Rectal smooth muscle tissue (tissue), 1 donor: Measurements from ENCODE around the gene RHOV.
A peak's percentile ranks its signal among the peaks of the same experiment; 100 is the strongest.
"Not testable (repeated sequence)": the region's sequence is repeated elsewhere in the genome, so short reads cannot be mapped to it uniquely, and the experiment has no call there.

Experiments used
- H3K27ac ChIP-seq: one replicate; pipeline ENCODE4 v1.7.0; 2013; ENCODE audit warnings: low read depth, low read length, inconsistent platforms
- H3K27me3 ChIP-seq: one replicate; pipeline ENCODE4 v1.7.0; 2013; ENCODE audit warnings: low read length; ENCODE audit not compliant: control insufficient read depth, insufficient read depth
- H3K36me3 ChIP-seq: one replicate; pipeline ENCODE4 v1.7.0; 2013; ENCODE audit warnings: low read length; ENCODE audit not compliant: control insufficient read depth, insufficient read depth
- H3K4me1 ChIP-seq: one replicate; pipeline ENCODE4 v1.7.0; 2013; ENCODE audit warnings: low read length; ENCODE audit not compliant: control insufficient read depth, insufficient read depth
- H3K4me3 ChIP-seq: one replicate; pipeline ENCODE4 v1.7.0; 2013; ENCODE audit warnings: low read length
- H3K9ac ChIP-seq: one replicate; pipeline ENCODE4 v1.7.0; 2013; ENCODE audit warnings: low read length

Gene RHOV

DNA sequence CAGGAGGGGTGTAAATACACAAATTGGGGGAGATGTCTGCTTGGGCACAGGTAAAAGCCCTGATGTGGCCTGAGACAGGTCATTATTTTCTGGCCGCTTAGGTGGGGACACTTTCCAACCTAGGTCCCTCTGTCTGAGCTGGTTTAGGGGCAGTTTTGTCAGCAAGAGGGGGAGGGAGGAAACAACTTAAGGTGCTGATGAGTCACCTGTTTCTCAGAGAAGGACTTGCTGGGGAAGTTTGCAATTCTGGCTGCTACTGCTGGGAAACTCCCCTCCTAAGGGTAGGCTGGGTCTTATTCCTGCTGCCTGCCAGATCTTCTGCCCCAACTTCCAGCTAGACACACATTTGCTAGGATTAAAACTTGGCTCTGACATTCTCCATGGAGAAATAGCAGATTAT lies 4.8 kb upstream of the RHOV start:
- Histone ChIP-seq H3K36me3 (no peaks in the 10 kb centered on the region), H3K4me1 (no peaks in the 10 kb centered on the region), H3K9ac (no peak overlapping the region), H3K27ac (no peak overlapping the region), H3K4me3 (no peak overlapping the region), H3K27me3 (no peaks in the 10 kb centered on the region)

DNA sequence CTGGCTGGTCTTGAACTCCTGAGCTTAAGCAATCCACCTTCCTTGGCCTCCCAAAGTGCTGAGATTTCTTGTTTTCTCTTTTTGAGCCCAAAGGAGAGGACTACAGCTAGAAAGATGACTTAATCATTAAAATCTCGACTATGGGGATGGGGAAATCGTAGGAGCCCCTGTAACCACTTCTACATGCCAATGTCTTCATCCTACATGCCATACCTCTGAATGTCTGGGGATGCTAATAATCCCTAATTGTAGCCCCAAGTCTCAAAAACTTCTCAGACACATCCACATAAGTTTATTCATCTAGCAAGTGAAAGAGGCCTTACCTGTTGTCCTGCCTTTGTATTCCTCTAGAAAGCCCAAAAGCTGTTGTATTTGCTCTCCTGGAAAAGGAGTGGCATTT lies 3.7 kb upstream of the RHOV start:
- no peak overlapping the region for H3K9ac ChIP-seq
- no peaks in the 10 kb centered on the region for H3K4me1 ChIP-seq
- H3K4me3 ChIP-seq: no peak overlapping the region
- no peak overlapping the region for H3K27ac ChIP-seq
- no peaks in the 10 kb centered on the region for H3K27me3 ChIP-seq
- H3K36me3 ChIP-seq: no peaks in the 10 kb centered on the region

DNA sequence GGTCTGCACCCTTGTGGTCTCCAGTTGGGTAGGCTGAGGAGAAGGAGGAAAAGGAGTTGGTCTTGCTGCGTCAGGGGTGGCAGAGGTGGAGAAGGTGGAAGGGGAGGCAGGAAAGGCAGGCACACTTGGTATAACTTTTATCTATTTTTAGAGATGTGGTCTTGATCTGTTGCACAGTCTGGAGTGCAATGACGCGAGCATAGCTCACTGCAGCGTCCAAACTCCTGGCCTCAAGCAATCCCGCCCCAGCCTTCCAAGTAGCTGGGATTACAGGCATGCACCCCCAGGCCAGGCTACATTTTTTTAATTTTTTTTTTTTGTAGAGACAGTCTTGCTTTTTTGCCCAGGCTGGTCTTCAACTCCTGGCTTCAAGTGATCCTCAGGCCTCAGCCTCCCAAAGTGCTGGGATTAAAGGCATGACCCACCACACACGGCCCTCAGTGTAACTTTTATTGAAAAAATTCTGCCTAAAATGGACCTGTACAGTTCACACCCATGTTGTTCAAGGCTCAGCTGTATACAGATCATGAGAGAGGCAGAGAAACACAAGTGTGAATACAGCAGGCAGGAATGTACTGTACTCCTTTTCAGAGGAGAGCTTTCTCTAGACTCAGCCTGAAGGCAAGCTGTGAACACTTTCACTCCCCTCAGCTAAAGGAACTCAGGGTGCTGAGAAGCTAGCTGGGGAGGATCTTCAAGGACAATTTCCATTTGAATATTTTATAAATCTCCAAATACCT lies 2.1 kb upstream of the RHOV start:
- Histone ChIP-seq H3K27me3 (no peaks in the 10 kb centered on the region), H3K4me1 (no peaks in the 10 kb centered on the region), H3K27ac (no peak overlapping the region), H3K36me3 (no peaks in the 10 kb centered on the region), H3K9ac (no peak overlapping the region), H3K4me3 (no peak overlapping the region)

DNA sequence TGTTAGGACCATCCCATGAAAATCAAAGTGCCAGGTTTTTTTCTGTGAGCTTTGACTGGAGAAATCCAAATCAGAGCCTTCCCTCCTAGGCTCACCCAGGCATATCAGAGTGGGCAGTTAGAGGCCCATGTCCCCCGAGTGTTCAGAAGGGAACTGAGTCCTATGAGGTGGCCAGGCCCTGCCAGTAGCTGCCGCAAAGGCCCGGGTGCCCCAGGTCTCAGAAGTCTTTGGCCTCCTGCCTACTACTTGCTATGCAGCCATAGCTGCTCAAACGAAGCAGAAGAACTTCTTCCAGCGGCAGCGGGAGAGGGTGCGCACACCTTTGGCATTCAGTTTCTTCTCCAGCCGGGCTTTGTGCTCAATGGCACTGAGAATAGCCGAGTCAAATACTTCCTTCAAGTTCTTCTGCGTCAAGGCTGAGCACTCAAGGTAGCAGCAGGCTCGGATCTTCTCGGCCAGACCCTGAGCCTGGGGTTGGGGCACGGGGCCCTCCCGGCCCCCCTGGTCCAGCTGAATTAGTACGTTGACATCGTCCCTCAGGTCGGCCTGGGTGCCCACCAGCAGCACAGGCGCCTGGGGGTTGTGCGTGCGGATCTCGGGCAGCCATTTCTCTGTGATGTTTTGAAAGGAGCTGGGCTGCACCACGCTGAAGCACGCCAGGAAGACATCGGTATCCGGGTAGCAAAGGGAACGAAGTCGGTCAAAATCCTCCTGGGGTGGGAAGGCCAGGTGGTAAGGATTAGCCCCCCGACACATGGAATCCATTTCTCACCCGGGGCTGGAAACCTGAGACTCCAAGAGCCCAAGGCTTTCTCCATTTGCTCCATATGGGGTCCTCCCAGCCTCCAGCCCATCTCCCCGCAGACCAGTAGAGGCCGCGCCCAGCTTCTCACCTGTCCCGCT lies 992 bp downstream of the RHOV start:
- peak overlapping the region; percentile 58 for H3K4me3 ChIP-seq
- no peaks in the 10 kb centered on the region for H3K27me3 ChIP-seq
- no peaks in the 10 kb centered on the region for H3K36me3 ChIP-seq
- no peak overlapping the region for H3K27ac ChIP-seq
- no peaks in the 10 kb centered on the region for H3K4me1 ChIP-seq
- no peak overlapping the region for H3K9ac ChIP-seq

DNA sequence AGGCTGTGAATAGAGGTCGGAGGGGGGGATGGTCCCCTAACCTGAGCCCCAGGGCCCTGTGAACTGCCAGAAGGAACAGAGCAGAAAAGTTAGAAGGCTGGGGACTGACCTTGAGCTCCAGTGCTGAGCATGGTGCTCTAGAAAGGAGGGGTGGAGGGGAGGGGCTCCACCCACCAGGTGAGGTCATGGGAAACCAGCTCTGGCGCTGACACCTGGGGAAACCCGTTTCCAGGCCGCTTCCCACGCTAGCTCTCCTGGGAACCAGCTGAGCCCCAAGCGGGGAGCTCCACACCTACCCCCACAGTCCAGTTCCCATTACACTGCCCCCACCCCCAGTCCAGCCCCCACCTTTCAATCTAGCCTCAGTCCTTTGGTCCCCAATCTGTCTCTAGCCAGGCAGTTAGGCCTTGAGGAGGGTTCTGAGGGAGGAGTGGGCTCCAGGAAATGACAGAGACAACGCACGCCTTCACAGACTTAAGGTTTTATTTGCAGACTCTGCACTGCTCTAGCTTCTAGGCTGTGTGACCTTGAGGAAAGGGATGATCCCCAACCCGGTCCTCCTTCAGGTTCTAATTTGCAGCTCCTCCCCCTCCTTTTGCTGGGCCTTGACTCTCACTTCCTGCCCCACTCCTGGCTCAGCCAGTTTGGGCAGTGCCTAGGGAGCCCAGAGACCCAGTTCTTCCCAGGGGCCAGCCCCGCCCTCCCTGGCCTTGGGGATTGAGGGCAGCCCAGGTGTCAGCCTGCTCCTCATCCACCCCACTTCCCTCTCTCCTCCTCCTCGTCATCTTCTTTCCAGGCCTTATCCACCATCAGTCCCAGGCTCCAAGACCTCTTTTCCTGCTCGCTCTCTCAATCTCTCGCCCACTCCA lies 2.1 kb downstream of the RHOV start:
- Histone ChIP-seq H3K36me3 (no peaks in the 10 kb centered on the region), H3K4me1 (no peaks in the 10 kb centered on the region), H3K27ac (no peak overlapping the region), H3K9ac (no peak overlapping the region), H3K4me3 (no peak overlapping the region), H3K27me3 (no peaks in the 10 kb centered on the region)

DNA sequence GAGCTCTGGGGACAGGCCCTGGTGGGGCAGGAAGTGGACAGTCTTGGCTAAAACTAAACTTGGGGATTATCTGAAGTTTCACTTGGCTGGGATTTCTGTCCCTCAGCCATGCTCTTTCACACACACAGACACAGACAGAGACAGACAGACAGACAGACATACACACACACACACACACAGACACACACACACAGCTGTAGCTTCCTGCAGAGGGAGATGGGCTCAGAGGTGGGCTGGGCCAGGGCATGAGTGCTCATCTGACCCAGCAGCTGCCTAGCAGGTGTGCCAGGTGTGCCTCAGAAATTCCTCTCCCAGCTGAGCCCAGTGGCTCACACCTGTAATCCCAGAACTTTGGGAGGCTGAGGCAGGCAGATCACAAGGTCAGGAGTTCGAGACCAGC lies 3.3 kb downstream of the RHOV start:
- Histone ChIP-seq H3K36me3 (no peaks in the 10 kb centered on the region), H3K27ac (no peak overlapping the region)

GRCh38 chr15:40869686-40870085 lies 4.3 kb downstream of the RHOV start:
- Histone ChIP-seq H3K36me3 (no peaks in the 10 kb centered on the region), H3K9ac (no peak overlapping the region), H3K4me3 (no peak overlapping the region), H3K27ac (no peak overlapping the region), H3K4me1 (no peaks in the 10 kb centered on the region), H3K27me3 (no peaks in the 10 kb centered on the region)

More for the DNA sequence above, 3.3 kb downstream of the RHOV start:
- H3K9ac ChIP-seq: no peak overlapping the region
- no peaks in the 10 kb centered on the region for H3K4me1 ChIP-seq
- H3K27me3 ChIP-seq: no peaks in the 10 kb centered on the region
- H3K4me3 ChIP-seq: no peak overlapping the region

GRCh38 chr15:40867199-40867598 lies 6.8 kb downstream of the RHOV start:
- Histone ChIP-seq H3K36me3 (no peaks in the 10 kb centered on the region), H3K4me1 (no peaks in the 10 kb centered on the region), H3K27me3 (no peaks in the 10 kb centered on the region), H3K27ac (no peak overlapping the region), H3K9ac (no peak overlapping the region), H3K4me3 (no peak overlapping the region)

- Histone ChIP-seq H3K27me3 (no peaks in the 10 kb centered on the region), H3K27ac (no peak overlapping the region), H3K36me3 (no peaks in the 10 kb centered on the region), H3K4me3 (no peak overlapping the region), H3K4me1 (no peaks in the 10 kb centered on the region), H3K9ac (no peak overlapping the region)
Measured at GRCh38 chr15:40863660-40864270, 10.3 kb downstream of the RHOV start.

GRCh38 chr15:40861147-40861546 lies 12.9 kb downstream of the RHOV start:
- not testable (repeated sequence) for H3K36me3 ChIP-seq, H3K4me1 ChIP-seq, H3K4me3 ChIP-seq, H3K9ac ChIP-seq, H3K27me3 ChIP-seq, H3K27ac ChIP-seq

DNA sequence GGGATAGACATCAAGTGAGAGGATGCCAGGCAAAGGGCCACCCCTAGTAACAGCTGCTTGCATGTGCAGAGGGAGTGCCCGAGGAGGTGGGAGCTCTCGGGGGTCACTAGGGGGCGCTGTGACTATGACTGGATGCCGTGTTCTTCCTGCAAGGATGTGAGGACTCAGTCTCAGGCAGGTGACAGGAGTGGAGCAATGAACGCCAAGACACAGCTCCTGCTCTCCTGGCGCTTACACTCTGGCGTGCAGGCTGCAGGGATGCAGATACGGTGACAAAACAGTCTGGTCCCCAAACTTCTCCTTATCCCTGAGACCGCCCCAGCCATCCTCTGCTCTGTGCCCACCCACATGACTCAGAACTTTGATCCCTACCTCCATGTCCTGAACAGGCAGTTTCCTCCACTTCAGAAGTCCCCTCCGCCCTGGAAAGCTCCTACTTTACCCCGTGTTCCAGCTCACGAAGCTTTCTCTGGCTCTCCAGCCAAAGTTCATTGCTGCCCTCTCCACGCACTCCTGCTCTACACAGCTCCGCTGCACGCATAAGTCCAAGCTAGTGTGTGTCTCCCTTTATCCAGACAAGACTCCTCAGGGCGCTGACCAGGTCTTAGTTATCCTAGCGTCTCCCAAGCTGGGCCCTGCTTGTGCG lies 14.7 kb downstream of the RHOV start:
- no peak overlapping the region for H3K27ac ChIP-seq
- H3K4me3 ChIP-seq: no peak overlapping the region
- H3K4me1 ChIP-seq: no peaks in the 10 kb centered on the region
- H3K27me3 ChIP-seq: no peaks in the 10 kb centered on the region
- H3K36me3 ChIP-seq: no peaks in the 10 kb centered on the region
- no peak overlapping the region for H3K9ac ChIP-seq
